IMR-90 (cell line): ENCODE measurements around the gene MRPL3. TPM values are rescaled to one million over a fixed set of nuclear protein-coding genes. Genes with fewer than 3 reads are reported as not detected.

Experiments used
- ATAC-seq: fragments of 200-7000 bp; cut with Tn5 transposase; 2 replicates; pipeline ENCODE4 v1.9.1; 2020; ENCODE audit warnings: low read depth, mild to moderate bottlenecking, moderate library complexity
- BruUV-seq: library from RNA; stranded (reverse); fragments of 400-500 nt; replicated peaks from 2 replicates; lab custom pipeline; 2021; lab: Mats Ljungman, UMichigan
- CTCF ChIA-PET: fragments of 300-600 bp; formaldehyde crosslinking; extraction: SDS; loops from one replicate; lab custom pipeline; 2021; ENCODE audit warnings: antibody characterized with exemption; lab: Yijun Ruan, JAX
- POLR2A ChIA-PET: fragments of 300-600 bp; sonication (Branson Sonifier 250); formaldehyde crosslinking; loops from one replicate; lab custom pipeline; 2022; ENCODE audit warnings: antibody characterized with exemption; ENCODE audit not compliant: unreplicated experiment; lab: Charles Lee
- DNase-seq: peaks from one replicate; pipeline ENCODE4 v3.0.0; 2013
- H2AFZ ChIP-seq: replicated peaks from 2 replicates; pipeline ENCODE3; 2013; ENCODE audit warnings: low read length, mild to moderate bottlenecking; ENCODE audit not compliant: poor library complexity
- H2AK5ac ChIP-seq: 2 replicates; pipeline ENCODE4 v1.6.1; 2013; ENCODE audit warnings: low read depth, low read length, inconsistent platforms
- H2AK9ac ChIP-seq: replicated peaks from 2 replicates; pipeline ENCODE3; 2013; ENCODE audit warnings: mild to moderate bottlenecking, low read depth, low read length, moderate library complexity; ENCODE audit not compliant: poor library complexity
- H2BK120ac ChIP-seq: 2 replicates; pipeline ENCODE4 v1.6.1; 2013; ENCODE audit warnings: low read depth, low read length, inconsistent platforms
- H2BK15ac ChIP-seq: 3 replicates; pipeline ENCODE4 v1.6.1; 2013; ENCODE audit warnings: low read depth, low read length, inconsistent platforms
- H2BK20ac ChIP-seq: 2 replicates; pipeline ENCODE4 v1.6.1; 2013; ENCODE audit warnings: low read depth, mild to moderate bottlenecking, inconsistent platforms, low read length, moderate library complexity
- H2BK5ac ChIP-seq: 2 replicates; pipeline ENCODE4 v1.6.1; 2013; ENCODE audit warnings: mild to moderate bottlenecking, low read depth, low read length, inconsistent platforms; ENCODE audit not compliant: poor library complexity, severe bottlenecking
- H3K14ac ChIP-seq: replicated peaks from 2 replicates; pipeline ENCODE4 v1.6.1; 2013; ENCODE audit warnings: low read depth, low read length, inconsistent platforms
- H3K18ac ChIP-seq: 2 replicates; pipeline ENCODE4 v1.6.1; 2013; ENCODE audit warnings: low read depth, low read length, control low read depth
- H3K23ac ChIP-seq: 2 replicates; pipeline ENCODE4 v1.6.1; 2013; ENCODE audit warnings: low read depth, low read length, inconsistent platforms
- H3K27ac ChIP-seq: 2 replicates; pipeline ENCODE4 v1.5.1; 2013; ENCODE audit warnings: mild to moderate bottlenecking, control low read depth, low read length; ENCODE audit not compliant: insufficient read depth
- H3K27me3 ChIP-seq: 2 replicates; pipeline ENCODE4 v1.6.1; 2013; ENCODE audit warnings: low read length; ENCODE audit not compliant: control insufficient read depth, insufficient read depth
- H3K36me3 ChIP-seq: 2 replicates; pipeline ENCODE4 v1.6.1; 2013; ENCODE audit warnings: low read length, mixed read lengths; ENCODE audit not compliant: control insufficient read depth, insufficient read depth
- H3K4ac ChIP-seq: 2 replicates; pipeline ENCODE4 v1.6.1; 2013; ENCODE audit warnings: low read depth, low read length, inconsistent platforms
- H3K4me1 ChIP-seq: 2 replicates; pipeline ENCODE4 v1.6.1; 2013; ENCODE audit warnings: low read length, mixed read lengths; ENCODE audit not compliant: control insufficient read depth, insufficient read depth
- H3K4me2 ChIP-seq: 2 replicates; pipeline ENCODE4 v1.6.1; 2013; ENCODE audit warnings: low read depth, mild to moderate bottlenecking, control low read depth, low read length, moderate library complexity
- H3K4me3 ChIP-seq: 2 replicates; pipeline ENCODE4 v1.5.1; 2013; ENCODE audit warnings: low read depth, mild to moderate bottlenecking, control low read depth, low read length, moderate library complexity; ENCODE audit not compliant: insufficient read depth
- H3K56ac ChIP-seq: 2 replicates; pipeline ENCODE4 v1.6.1; 2013; ENCODE audit warnings: low read length, inconsistent platforms; ENCODE audit not compliant: insufficient read depth; ENCODE audit errors: extremely low read depth
- H3K79me1 ChIP-seq, 2 experiments: 2 replicates each; pipeline ENCODE4 v1.6.1; 2013; ENCODE audit warnings: low read length in 2 of 2, inconsistent platforms in 1 of 2, low read depth in 1 of 2
- H3K9ac ChIP-seq: 2 replicates; pipeline ENCODE4 v1.6.1; 2013; ENCODE audit warnings: low read depth, low read length, control low read depth
- H3K9me1 ChIP-seq: 2 replicates; pipeline ENCODE4 v1.6.1; 2013; ENCODE audit warnings: low read length, inconsistent platforms; ENCODE audit not compliant: insufficient read depth
- H3K9me3 ChIP-seq: 2 replicates; pipeline ENCODE4 v1.6.1; 2013; ENCODE audit warnings: low read length; ENCODE audit not compliant: control insufficient read depth, insufficient read depth
- H4K20me1 ChIP-seq: 2 replicates; pipeline ENCODE4 v1.6.1; 2013; ENCODE audit warnings: low read length, inconsistent platforms; ENCODE audit not compliant: insufficient read depth
- H4K5ac ChIP-seq: 2 replicates; pipeline ENCODE4 v1.6.1; 2013; ENCODE audit warnings: mild to moderate bottlenecking, low read depth, low read length, control low read depth
- H4K8ac ChIP-seq, 2 experiments: 2 replicates each; pipeline ENCODE4 v1.6.1; 2013; ENCODE audit warnings: low read depth in 2 of 2, low read length in 2 of 2, control low read depth in 1 of 2, inconsistent platforms in 1 of 2
- H4K91ac ChIP-seq: 2 replicates; pipeline ENCODE4 v1.6.1; 2013; ENCODE audit warnings: low read depth, low read length, inconsistent platforms; ENCODE audit not compliant: insufficient read depth
- BHLHE40 ChIP-seq: fragments of 150-350 bp; IDR thresholded peaks from 2 replicates; pipeline ENCODE4 v1.6.1; 2016; ENCODE audit warnings: mild to moderate bottlenecking, low read depth, low read length
- CEBPB ChIP-seq: IDR thresholded peaks from 2 replicates; pipeline ENCODE4 v1.6.1; 2012; ENCODE audit warnings: low read depth, low read length, improper control_type of control experiment
- CHD1 ChIP-seq: IDR thresholded peaks from 2 replicates; pipeline ENCODE4 v1.6.1; 2012; ENCODE audit warnings: low read depth, low read length, improper control_type of control experiment
- FOS ChIP-seq: fragments of 150-350 bp; IDR thresholded peaks from 2 replicates; pipeline ENCODE4 v1.6.1; 2016; ENCODE audit warnings: low read depth, low read length
- MAFK ChIP-seq: IDR thresholded peaks from 2 replicates; pipeline ENCODE4 v1.6.1; 2012; ENCODE audit warnings: low read depth, low read length, improper control_type of control experiment
- MAZ ChIP-seq: IDR thresholded peaks from 2 replicates; pipeline ENCODE4 v1.6.1; 2012; ENCODE audit warnings: low read depth, mild to moderate bottlenecking, low read length, improper control_type of control experiment, moderate library complexity, borderline replicate concordance
- MXI1 ChIP-seq: IDR thresholded peaks from 2 replicates; pipeline ENCODE4 v1.6.1; 2012; ENCODE audit warnings: low read depth, mild to moderate bottlenecking, low read length, moderate library complexity, borderline replicate concordance
- NFE2L2 ChIP-seq: fragments of 150-350 bp; IDR thresholded peaks from 2 replicates; pipeline ENCODE4 v1.6.1; 2016; ENCODE audit warnings: low read depth, mild to moderate bottlenecking, low read length
- POLR2A ChIP-seq: IDR thresholded peaks from 2 replicates; pipeline ENCODE4 v1.6.1; 2012; ENCODE audit warnings: mild to moderate bottlenecking, low read depth, low read length
- RAD21 ChIP-seq: IDR thresholded peaks from 2 replicates; pipeline ENCODE4 v1.6.1; 2012; ENCODE audit warnings: low read length, improper control_type of control experiment
- RCOR1 ChIP-seq: IDR thresholded peaks from 2 replicates; pipeline ENCODE4 v1.6.1; 2012; ENCODE audit warnings: mild to moderate bottlenecking, low read length, improper control_type of control experiment; ENCODE audit not compliant: insufficient replicate concordance
- RFX5 ChIP-seq: IDR thresholded peaks from 2 replicates; pipeline ENCODE4 v1.8.0; 2012; ENCODE audit warnings: low read depth, mild to moderate bottlenecking, low read length, moderate library complexity
- SMC3 ChIP-seq: fragments of 150-350 bp; IDR thresholded peaks from 2 replicates; pipeline ENCODE4 v1.6.1; 2016; ENCODE audit warnings: low read depth, mild to moderate bottlenecking, antibody characterized with exemption, low read length, moderate library complexity
- WGBS, 2 experiments: methylation state at CpG; one replicate each; pipeline versions ENCODE4 v1.1.5 to v1.1.7; 2013; ENCODE audit warnings: missing lambda C conversion rate in 2 of 2; ENCODE audit not compliant: insufficient read length in 1 of 2; ENCODE audit errors: extremely low coverage in 2 of 2; 5-methylcytosine and 5-hydroxymethylcytosine counted together
- dilution Hi-C: fragments of 300-500 bp; cut with HindIII; formaldehyde crosslinking; loops from one replicate; pipeline ENCODE4 v1.14.3; 2018; ENCODE audit warnings: low sequenced_read_pairs; ENCODE audit not compliant: unreplicated experiment
- in situ Hi-C: fragments of 300-500 bp; cut with MboI; formaldehyde crosslinking; loops from 3 replicates; pipeline ENCODE4 v1.14.3; 2019; ENCODE audit warnings: low sequenced_read_pairs, inconsistent platforms, mixed read lengths
- intact Hi-C: fragments of 100-400 bp; cut with micrococcal nuclease; formaldehyde crosslinking; loops from 2 replicates; pipeline ENCODE4 v1.10.0; 2022
- polyA plus RNA-seq, 3 experiments: library from polyadenylated mRNA; depleted of rRNA; stranded (reverse); fragments of >200 nt; gene quantifications; 2 replicates each; pipeline ENCODE4 v1.2.3, GENCODE V29; 2012; ENCODE audit warnings: low replicate concordance in 1 of 3
- total RNA-seq: library from RNA; depleted of rRNA; stranded (reverse); fragments of >200 nt; gene quantifications from 2 replicates; pipeline ENCODE4 v1.2.3, GENCODE V29; 2012
- TF ChIP-seq, protein P1 (sequence below): fragments of 150-350 bp; IDR thresholded peaks from 2 replicates; pipeline ENCODE4 v1.6.1; 2016; ENCODE audit warnings: low read depth, mild to moderate bottlenecking, low read length, moderate library complexity, borderline replicate concordance
- TF ChIP-seq, protein P2 (sequence below): fragments of 150-350 bp; IDR thresholded peaks from 2 replicates; pipeline ENCODE4 v1.6.1; 2017; ENCODE audit warnings: mild to moderate bottlenecking, antibody characterized with exemption, low read length, low read depth
- TF ChIP-seq, protein P3 (sequence below): conservative IDR thresholded peaks from 2 replicates; pipeline ENCODE4 v1.5.1; 2012; ENCODE audit warnings: mild to moderate bottlenecking, low read depth, low read length, improper control_type of control experiment

Gene MRPL3
- total and polyA plus RNA-seq, 2 of the 4 experiments (the other 2 are of a cell fraction): 107 to 206 TPM

DNA sequence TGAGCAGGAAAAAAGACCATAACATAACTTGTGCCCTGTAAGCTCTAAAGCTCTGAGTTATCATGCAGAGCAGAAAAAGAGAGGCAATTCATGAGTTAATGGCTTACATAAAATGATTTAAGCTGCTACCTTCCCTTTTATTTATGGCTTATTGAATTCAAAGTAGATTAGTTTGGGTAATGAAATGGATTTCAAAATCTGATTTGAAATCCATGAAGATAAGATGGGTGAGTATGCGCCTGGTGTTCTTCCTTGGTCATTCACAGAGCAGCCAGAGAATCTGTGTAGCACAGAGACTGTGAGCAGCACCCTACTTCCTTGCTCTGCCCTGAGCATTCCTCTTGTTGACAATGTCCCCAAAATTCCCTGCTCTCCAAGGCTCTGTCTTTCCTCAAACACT, 36.2 kb upstream of the MRPL3 start:
- Histone ChIP-seq H4K91ac (no peak overlapping the region), H3K23ac (no peak overlapping the region), H3K4me3 (no peak overlapping the region), H3K79me1 (no peaks in the 10 kb centered on the region), H2BK5ac (no peak overlapping the region), H4K20me1 (no peaks in the 10 kb centered on the region), H3K36me3 (no peaks in the 10 kb centered on the region), H4K8ac (no peak overlapping the region), H2AK9ac (no peak overlapping the region), H2AK5ac (no peak overlapping the region), H3K27ac (no peak overlapping the region), H2AFZ (no peak overlapping the region), H2BK15ac (no peak overlapping the region), H3K4me2 (no peak overlapping the region), H3K9me3 (no peaks in the 10 kb centered on the region), H3K27me3 (no peaks in the 10 kb centered on the region; the same call in 1 of the 2 replicates), H2BK120ac (no peak overlapping the region), H3K14ac (no peak overlapping the region), H3K9me1 (no peaks in the 10 kb centered on the region), H3K4me1 (peaks cover 2% of the 10 kb centered on the region; the same call in 1 of the 2 replicates), H3K9ac (no peak overlapping the region), H3K4ac (no peak overlapping the region), H4K5ac (no peak overlapping the region), H3K18ac (no peak overlapping the region), H3K56ac (no peak overlapping the region), H2BK20ac (no peak overlapping the region)
- no peak for ATAC-seq
- ChIA-PET POLR2A (no interaction called here), CTCF (no interaction called here)
- WGBS, 2 experiments: no CpG with 5 or more reads among the region's 1 CpG
- TF ChIP-seq POLR2A: no peak
- TF ChIP-seq RAD21: no peak
- TF ChIP-seq NFE2L2: no peak
- no peak for TF ChIP-seq MAFK
- no peak for TF ChIP-seq SMC3
- no peak for TF ChIP-seq CHD1
- no peak for TF ChIP-seq MXI1
- TF ChIP-seq, protein P1, sequence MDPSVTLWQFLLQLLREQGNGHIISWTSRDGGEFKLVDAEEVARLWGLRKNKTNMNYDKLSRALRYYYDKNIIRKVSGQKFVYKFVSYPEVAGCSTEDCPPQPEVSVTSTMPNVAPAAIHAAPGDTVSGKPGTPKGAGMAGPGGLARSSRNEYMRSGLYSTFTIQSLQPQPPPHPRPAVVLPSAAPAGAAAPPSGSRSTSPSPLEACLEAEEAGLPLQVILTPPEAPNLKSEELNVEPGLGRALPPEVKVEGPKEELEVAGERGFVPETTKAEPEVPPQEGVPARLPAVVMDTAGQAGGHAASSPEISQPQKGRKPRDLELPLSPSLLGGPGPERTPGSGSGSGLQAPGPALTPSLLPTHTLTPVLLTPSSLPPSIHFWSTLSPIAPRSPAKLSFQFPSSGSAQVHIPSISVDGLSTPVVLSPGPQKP: no peak
- no peak for TF ChIP-seq RFX5
- TF ChIP-seq CEBPB: no peak
- no peak for TF ChIP-seq BHLHE40
- no peak for TF ChIP-seq RCOR1
- TF ChIP-seq, protein P2, sequence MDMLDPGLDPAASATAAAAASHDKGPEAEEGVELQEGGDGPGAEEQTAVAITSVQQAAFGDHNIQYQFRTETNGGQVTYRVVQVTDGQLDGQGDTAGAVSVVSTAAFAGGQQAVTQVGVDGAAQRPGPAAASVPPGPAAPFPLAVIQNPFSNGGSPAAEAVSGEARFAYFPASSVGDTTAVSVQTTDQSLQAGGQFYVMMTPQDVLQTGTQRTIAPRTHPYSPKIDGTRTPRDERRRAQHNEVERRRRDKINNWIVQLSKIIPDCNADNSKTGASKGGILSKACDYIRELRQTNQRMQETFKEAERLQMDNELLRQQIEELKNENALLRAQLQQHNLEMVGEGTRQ: no peak
- TF ChIP-seq FOS: no peak
- no peak for TF ChIP-seq MAZ
- TF ChIP-seq, protein P3, sequence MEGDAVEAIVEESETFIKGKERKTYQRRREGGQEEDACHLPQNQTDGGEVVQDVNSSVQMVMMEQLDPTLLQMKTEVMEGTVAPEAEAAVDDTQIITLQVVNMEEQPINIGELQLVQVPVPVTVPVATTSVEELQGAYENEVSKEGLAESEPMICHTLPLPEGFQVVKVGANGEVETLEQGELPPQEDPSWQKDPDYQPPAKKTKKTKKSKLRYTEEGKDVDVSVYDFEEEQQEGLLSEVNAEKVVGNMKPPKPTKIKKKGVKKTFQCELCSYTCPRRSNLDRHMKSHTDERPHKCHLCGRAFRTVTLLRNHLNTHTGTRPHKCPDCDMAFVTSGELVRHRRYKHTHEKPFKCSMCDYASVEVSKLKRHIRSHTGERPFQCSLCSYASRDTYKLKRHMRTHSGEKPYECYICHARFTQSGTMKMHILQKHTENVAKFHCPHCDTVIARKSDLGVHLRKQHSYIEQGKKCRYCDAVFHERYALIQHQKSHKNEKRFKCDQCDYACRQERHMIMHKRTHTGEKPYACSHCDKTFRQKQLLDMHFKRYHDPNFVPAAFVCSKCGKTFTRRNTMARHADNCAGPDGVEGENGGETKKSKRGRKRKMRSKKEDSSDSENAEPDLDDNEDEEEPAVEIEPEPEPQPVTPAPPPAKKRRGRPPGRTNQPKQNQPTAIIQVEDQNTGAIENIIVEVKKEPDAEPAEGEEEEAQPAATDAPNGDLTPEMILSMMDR: no peak
- no peak for DNase-seq
- in situ Hi-C loops (no loop called here), intact Hi-C loops (no loop called here), dilution Hi-C loops (no loop called here)
- no TSS peak for BruUV-seq
